Measurements from ENCODE around the gene CTTNBP2NL. TPM values are rescaled to one million over a fixed set of nuclear protein-coding genes. Genes with fewer than 3 reads are reported as not detected.

Gene CTTNBP2NL
- total and polyA plus RNA-seq, 10 of the 15 experiments (the other 5 are each of a cell fraction or from before 2014, with no cell fraction given), result 2.1 to 11.3 (median 5.6) TPM

- TF ChIP-seq PBX3 (IDR thresholded peaks at IDR 0.05; ENCODE audit: insufficient replicate concordance, low read depth, low read length) (no peak), NBN (IDR thresholded peaks at IDR 0.05) (no peak), SMARCA5 (IDR thresholded peaks at IDR 0.05) (no peak), EP300 (IDR thresholded peaks at IDR 0.05; ENCODE audit: borderline replicate concordance in 1 of 2, control insufficient read depth in 1 of 2, low read depth in 2 of 2, low read length in 2 of 2) (no peak), SMAD1 (IDR thresholded peaks at IDR 0.05; ENCODE audit: low read depth, partially characterized antibody) (no peak), YY1 (IDR thresholded peaks at IDR 0.05; ENCODE audit: low read depth, low read length) (no peak), PAX5 (IDR thresholded peaks at IDR 0.05; ENCODE audit: borderline replicate concordance, low read depth, low read length) (no peak), NFIC (IDR thresholded peaks at IDR 0.05; ENCODE audit: low read depth, low read length) (no peak)
These were observed 12.1 kb upstream of the CTTNBP2NL start (continued) for GRCh38 chr1:112383759-112384370.

- no peaks in the 10 kb centered on the region for H4K20me1 ChIP-seq (ENCODE audit: control insufficient read depth, insufficient read depth)
- in situ Hi-C loops (cut with MboI), result no loop called here
- no peaks in the 10 kb centered on the region for H3K36me3 ChIP-seq (ENCODE audit: control insufficient read depth in 2 of 2, insufficient read depth in 2 of 2, low read length in 1 of 2)
- FAIRE-seq (no peak), DNase-seq (ENCODE audit: low read depth, low spot score) (no peak), ATAC-seq (no peak)
- ChIA-PET CTCF (interaction anchor here (1.3 kb wide), 1 partner anchor 322 kb away, joined by 3 read pairs; no protein-coding TSS in a partner anchor), POLR2A (no interaction called here), RAD21 (ENCODE audit: unreplicated experiment) (no interaction called here), SMC1A (ENCODE audit: uncharacterized antibody, unreplicated experiment) (no interaction called here)
- no peak overlapping the region for H3K4me3 ChIP-seq
- no peak for TF ChIP-seq SMARCA5 (IDR thresholded peaks at IDR 0.05)
- no peak overlapping the region for H3K4me2 ChIP-seq (ENCODE audit: control insufficient read depth, insufficient read depth)
- 62% methylated on average over 14 of the region's 14 CpGs for WGBS (ENCODE audit: insufficient coverage, insufficient replicate concordance, low lambda C conversion rate, missing lambda C conversion rate)
- H3K9me3 ChIP-seq (replicated peaks; ENCODE audit: control insufficient read depth, insufficient read depth, low read length), result no peaks in the 10 kb centered on the region
- no peak overlapping the region for H3K27ac ChIP-seq (ENCODE audit: control insufficient read depth, insufficient read depth)
- intact Hi-C loops (cut with micrococcal nuclease; ENCODE audit: unreplicated experiment), result no loop called here
- no peak overlapping the region for H2AFZ ChIP-seq (ENCODE audit: control insufficient read depth, low read depth, low read length)
- no peak overlapping the region for H3K9ac ChIP-seq (ENCODE audit: control insufficient read depth, insufficient read depth, low read length)
- H3K79me2 ChIP-seq (ENCODE audit: control insufficient read depth, insufficient read depth, low read length), result no peaks in the 10 kb centered on the region
- H3K4me1 ChIP-seq (ENCODE audit: control insufficient read depth, insufficient read depth, low read length), result no peaks in the 10 kb centered on the region
- 0 out of 4 replicates have a peak, but pooled peaks cover 0 to 2% of the 10 kb centered on the region in 2 experiments for H3K27me3 ChIP-seq (replicated peaks in 1 of 2; ENCODE audit: control insufficient read depth in 2 of 2, insufficient read depth in 2 of 2, low read length in 1 of 2)
- BruUV-seq (replicated peaks), result no TSS peak
These were observed 9.8 kb upstream of the CTTNBP2NL start for GRCh38 chr1:112386024-112386723.
